MCF 10A (cell line): Measurements from ENCODE around the gene VSIG8. TPM values are rescaled to one million over a fixed set of nuclear protein-coding genes. Genes with fewer than 3 reads are reported as not detected.

Source experiments
- BruUV-seq: library from RNA; stranded (reverse); fragments of 400-500 nt; replicated peaks from 2 replicates; lab custom pipeline; 2021; lab: Mats Ljungman, UMichigan
- CTCF ChIA-PET: fragments of 300-600 bp; sonication (Branson Sonifier 250); formaldehyde crosslinking; extraction: SDS; loops from one replicate; lab custom pipeline; 2021; ENCODE audit warnings: antibody characterized with exemption, inconsistent platforms; lab: Yijun Ruan, JAX
- POLR2A ChIA-PET: fragments of 300-600, 350-650 bp; sonication (Branson Sonifier 250); formaldehyde crosslinking; extraction: SDS; loops from one replicate; lab custom pipeline; 2020; ENCODE audit warnings: antibody characterized with exemption, inconsistent platforms; lab: Yijun Ruan, JAX
- DNase-seq: peaks from one replicate; pipeline ENCODE4 v3.0.0-alpha.2; 2018; ENCODE audit not compliant: unreplicated experiment
- H3K27ac Mint-ChIP-seq: one replicate; pipeline ENCODE4 v1.8.0; 2022; ENCODE audit warnings: mild to moderate bottlenecking, low read depth, mixed read lengths; ENCODE audit not compliant: unreplicated experiment
- H3K27me3 Mint-ChIP-seq: one replicate; pipeline ENCODE4 v1.8.0; 2022; ENCODE audit warnings: mixed read lengths; ENCODE audit not compliant: insufficient read depth, unreplicated experiment
- H3K36me3 Mint-ChIP-seq: one replicate; pipeline ENCODE4 v1.8.0; 2022; ENCODE audit warnings: mild to moderate bottlenecking, moderate library complexity, mixed read lengths; ENCODE audit not compliant: insufficient read depth, unreplicated experiment
- H3K4me1 Mint-ChIP-seq: one replicate; pipeline ENCODE4 v1.8.0; 2022; ENCODE audit warnings: mixed read lengths; ENCODE audit not compliant: insufficient read depth, unreplicated experiment
- H3K4me3 Mint-ChIP-seq: one replicate; pipeline ENCODE4 v1.8.0; 2022; ENCODE audit warnings: mild to moderate bottlenecking, moderate library complexity, mixed read lengths; ENCODE audit not compliant: unreplicated experiment
- H3K9me3 Mint-ChIP-seq: one replicate; pipeline ENCODE4 v1.8.0; 2022; ENCODE audit warnings: mixed read lengths; ENCODE audit not compliant: unreplicated experiment
- CTCF ChIP-seq: fragments of 200-600 bp; IDR thresholded peaks from one replicate; pipeline ENCODE4 v1.8.0; 2022; ENCODE audit warnings: antibody characterized with exemption, mild to moderate bottlenecking; ENCODE audit not compliant: unreplicated experiment
- intact Hi-C: fragments of 100-400 bp; cut with micrococcal nuclease; formaldehyde crosslinking; loops from 2 replicates; pipeline ENCODE4 v1.14.1; 2022
- microRNA-seq: library from miRNA; unstranded; fragments of <30 nt; microRNA quantifications from one replicate; pipeline ENCODE4 v1.2.0, GENCODE V29; 2022
- total RNA-seq: library from RNA; stranded (reverse); gene quantifications from 2 replicates; pipeline ENCODE4 v1.2.3, GENCODE V29; 2022

Gene VSIG8
- total RNA-seq, 1 experiment from 2014 or later, result not detected

- no peak overlapping the region for H3K4me3 Mint-ChIP-seq
- BruUV-seq, result no TSS peak
- intact Hi-C loops, result no loop called here
- H3K27ac Mint-ChIP-seq, result no peak overlapping the region
- POLR2A ChIA-PET, result interaction anchor here (0.7 kb wide), 1 partner anchor 643 kb away, joined by 3 read pairs; no protein-coding TSS in a partner anchor
- no peak for TF ChIP-seq CTCF
- DNase-seq, result no peak
- no peaks in the 10 kb centered on the region for H3K9me3 Mint-ChIP-seq
- CTCF ChIA-PET, result interaction anchor here (0.6 to 27.0 kb wide), 16 partner anchors 8 to 672 kb away, joined by 3 to 1396 read pairs (median 3); partner anchors contain the start of gene DUSP23
- H3K4me1 Mint-ChIP-seq, result peaks cover 6% of the 10 kb centered on the region
- H3K36me3 Mint-ChIP-seq, result no peaks in the 10 kb centered on the region
- H3K27me3 Mint-ChIP-seq, result no peaks in the 10 kb centered on the region
These were observed 57.5 kb downstream of the VSIG8 start for GRCh38 chr1:159804924-159805323.

Small RNA genes lying within 50 kb of the gene (microRNA-seq; reads per million reads assigned to microRNA genes)
- not detected for gene MIR4259

Other genes with a start within 250 kb of the VSIG8 start
- gene CRP, start 148.1 kb downstream of the VSIG8 start, total RNA-seq, result 0.26 and 0.54 TPM in 2 replicates
- gene DUSP23, start 81.7 kb downstream of the VSIG8 start, total RNA-seq, result 119 and 178 TPM in 2 replicates
- gene FCRL6, start 60.3 kb downstream of the VSIG8 start, total RNA-seq, result not detected in 2 replicates
- gene SLAMF8, start 35.8 kb downstream of the VSIG8 start, total RNA-seq, result not detected in 2 replicates
- 0.32 and 0.40 TPM in 2 replicates for gene CFAP45, start 37.5 kb upstream of the VSIG8 start, total RNA-seq
- 464 and 483 TPM in 2 replicates for gene TAGLN2, start 62.9 kb upstream of the VSIG8 start, total RNA-seq
- gene IGSF9, start 83.0 kb upstream of the VSIG8 start, total RNA-seq, result 0.25 and 0.44 TPM in 2 replicates
- gene SLAMF9, start 91.6 kb upstream of the VSIG8 start, total RNA-seq, result not detected in 2 replicates
- gene PIGM, start 169.3 kb upstream of the VSIG8 start, total RNA-seq, result 7.7 and 10.1 TPM in 2 replicates
- not detected in 2 replicates for gene KCNJ10, start 207.5 kb upstream of the VSIG8 start, total RNA-seq
- gene KCNJ9, start 218.9 kb upstream of the VSIG8 start, total RNA-seq, result 0.07 TPM in 1 of 2 replicates, not detected in the other
- gene IGSF8, start 236.0 kb upstream of the VSIG8 start, total RNA-seq, result 13.8 and 19.7 TPM in 2 replicates